ENCODE data around the gene JMJD1C.

DNA sequence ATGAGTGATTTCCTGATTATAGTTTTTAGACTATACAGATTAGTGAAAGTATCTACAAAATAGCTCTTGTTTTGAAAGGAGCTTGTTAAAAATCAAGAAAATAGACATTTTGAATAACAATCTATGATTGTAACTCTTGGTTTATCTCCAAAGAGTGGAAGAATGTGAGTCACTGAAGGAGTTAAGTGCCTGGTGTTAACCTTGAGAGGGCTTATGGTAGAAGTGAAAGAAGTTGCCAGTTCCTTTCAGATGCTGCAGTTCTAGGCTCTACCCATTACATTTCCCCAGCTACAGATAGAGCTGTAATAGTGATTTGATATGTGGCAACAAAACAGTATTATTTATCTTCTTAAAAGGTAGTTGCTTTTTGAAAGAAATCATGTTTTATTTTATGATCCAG lies 320.0 kb downstream of the JMJD1C start:
- TF ChIP-seq CTCF (IDR thresholded peaks at IDR 0.05) (no peak), POLR2A (IDR thresholded peaks at IDR 0.05) (no peak)
